HG03025 (cell line): Measurements from ENCODE around the gene CIPC.

ENCODE experiments used
- ATAC-seq: cut with Tn5 transposase; IDR thresholded peaks from one replicate; pipeline ENCODE4 v1.9.1; 2021; ENCODE audit warnings: mild to moderate bottlenecking, moderate library complexity; ENCODE audit not compliant: unreplicated experiment, low FRiP score

The CIPC gene

DNA sequence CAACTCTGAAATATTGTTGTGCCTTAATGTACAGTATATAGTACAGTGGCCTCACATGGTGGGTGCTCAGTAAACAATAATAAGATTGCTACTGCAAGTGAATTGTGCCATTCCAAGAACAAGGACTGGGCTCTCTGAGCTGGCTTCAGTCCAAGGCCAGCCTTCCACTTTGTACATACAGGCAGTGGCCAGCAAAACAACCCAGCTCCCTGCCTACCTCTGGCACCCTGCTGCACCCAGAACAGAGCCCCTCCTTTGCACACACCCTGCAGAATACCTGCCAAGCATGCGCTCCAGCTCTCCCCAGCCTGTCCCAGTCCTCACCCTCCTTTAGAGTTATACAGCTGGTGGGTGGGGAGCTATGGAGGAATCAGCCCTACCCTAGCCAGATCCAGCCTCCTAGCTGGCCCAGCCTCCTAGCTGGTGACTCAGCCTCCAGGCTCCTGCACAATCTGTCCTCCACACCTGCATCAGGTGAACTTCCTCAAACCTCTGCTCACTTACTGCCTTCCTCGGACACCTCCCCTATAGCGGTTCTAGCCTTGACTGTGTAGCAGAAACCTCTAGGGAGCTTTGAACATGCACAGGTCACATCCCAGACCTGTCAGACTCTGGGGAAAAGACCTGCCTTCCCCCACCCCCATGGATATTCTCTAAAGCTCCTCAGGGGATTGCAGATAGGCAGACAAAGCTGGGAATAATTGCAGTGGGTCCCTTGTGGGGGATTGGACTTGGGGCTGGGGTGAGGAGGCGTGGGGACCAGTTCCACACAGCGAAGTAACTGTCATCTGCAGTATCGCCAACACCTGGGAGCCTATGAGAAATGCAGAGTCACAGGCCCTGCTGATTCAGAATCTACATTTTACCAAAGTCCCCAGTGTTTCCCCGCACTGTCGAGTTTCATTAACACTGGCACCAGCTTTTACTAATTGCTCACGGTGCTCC, 25.6 kb downstream of the CIPC start:
- no peak for ATAC-seq

DNA sequence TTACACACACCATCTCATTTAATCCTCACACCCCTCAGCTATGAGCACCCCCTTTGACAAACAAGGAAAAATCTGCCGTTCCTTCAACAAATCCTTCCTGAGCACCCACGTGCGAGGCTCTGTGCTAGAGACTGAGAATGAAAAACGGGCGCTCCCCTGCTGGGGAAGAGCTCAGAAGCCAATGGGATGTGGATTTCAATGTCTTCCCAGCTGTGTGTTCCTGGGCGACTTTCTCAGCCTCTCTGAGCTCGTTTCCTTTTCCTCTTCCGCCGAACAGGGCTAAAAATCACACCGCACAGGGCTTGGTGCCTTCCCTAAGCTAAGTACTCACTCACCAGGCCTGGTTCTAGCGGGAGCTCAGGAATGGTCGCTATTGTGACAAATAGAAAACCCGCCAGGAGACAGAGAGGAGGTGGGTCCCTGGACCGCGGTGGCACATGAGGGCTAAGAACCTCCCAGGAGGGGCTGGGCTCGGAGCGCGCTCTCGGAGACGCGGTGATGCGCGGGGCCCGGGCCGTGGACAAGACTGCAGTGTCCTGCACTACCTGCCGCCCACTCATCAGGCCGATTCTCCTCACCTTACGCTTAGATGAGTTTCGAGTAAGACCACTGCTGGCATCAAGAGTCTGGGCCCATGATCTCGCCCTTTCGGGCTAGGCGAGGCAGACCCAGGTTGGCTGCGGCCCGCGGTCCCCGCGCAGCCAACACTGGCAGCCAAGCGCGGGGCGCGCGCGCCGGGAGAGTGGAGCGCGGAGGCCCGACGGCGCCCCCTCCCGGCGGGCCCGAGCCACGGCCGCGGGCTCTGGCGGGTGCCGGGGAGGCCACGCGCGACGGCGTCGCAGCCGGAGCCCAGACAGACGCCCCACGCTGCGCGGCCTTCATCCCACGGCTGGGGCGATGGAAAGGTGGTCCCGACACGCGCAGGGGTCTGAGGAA, 26.6 kb downstream of the CIPC start:
- no peak for ATAC-seq

GRCh38 chr14:77125281-77125801, 27.3 kb downstream of the CIPC start:
- no peak for ATAC-seq

- no peak for ATAC-seq
These were observed 27.8 kb downstream of the CIPC start for GRCh38 chr14:77125823-77126325.

DNA sequence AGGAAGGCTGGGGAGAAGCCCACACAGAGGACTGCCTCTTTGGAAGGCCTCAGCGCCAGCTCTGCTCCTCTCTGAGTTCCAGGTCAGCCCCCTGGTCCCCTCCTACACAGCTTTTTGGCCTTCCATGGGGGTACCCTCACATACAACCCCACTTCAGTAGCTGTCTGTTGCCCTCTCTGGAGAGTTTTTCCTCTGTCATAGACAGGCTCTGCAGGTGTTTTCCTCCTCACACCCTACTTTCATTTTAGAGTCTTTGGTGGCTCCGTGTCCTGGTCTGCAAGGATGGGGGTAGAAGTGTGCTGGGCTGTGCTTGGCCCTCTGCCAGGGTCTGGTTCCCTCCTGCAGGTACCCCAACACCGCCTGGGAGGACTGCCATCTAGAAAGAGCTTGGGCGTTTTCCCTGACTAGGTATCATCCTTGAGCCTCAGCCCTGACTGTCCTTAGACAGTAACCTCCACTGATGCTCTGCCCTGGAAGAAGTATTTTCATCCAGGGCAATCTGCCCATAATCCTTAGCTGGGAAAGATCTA, 28.5 kb downstream of the CIPC start:
- ATAC-seq: no peak

GRCh38 chr14:77128414-77128891, 30.4 kb downstream of the CIPC start:
- no peak for ATAC-seq

DNA sequence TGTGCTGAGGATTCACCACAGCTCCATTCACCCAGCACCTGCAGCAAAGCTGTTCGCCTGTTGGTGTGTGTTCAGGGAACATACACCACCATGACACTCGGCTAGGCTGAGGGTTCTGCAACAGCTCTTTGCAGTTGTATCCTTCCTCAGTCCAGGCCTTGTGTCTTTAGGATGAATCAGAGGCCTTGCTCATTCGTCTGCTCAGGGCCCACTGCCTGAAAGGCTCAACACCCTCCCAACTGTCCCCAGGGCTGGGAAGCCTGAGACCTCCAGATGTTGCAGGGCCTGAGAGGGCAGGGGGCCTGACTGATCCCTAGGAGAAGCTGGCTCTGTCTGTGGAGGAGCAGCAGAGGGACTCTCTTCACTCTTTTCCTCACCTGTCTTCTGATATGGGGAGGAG, 32.3 kb downstream of the CIPC start:
- no peak for ATAC-seq

DNA sequence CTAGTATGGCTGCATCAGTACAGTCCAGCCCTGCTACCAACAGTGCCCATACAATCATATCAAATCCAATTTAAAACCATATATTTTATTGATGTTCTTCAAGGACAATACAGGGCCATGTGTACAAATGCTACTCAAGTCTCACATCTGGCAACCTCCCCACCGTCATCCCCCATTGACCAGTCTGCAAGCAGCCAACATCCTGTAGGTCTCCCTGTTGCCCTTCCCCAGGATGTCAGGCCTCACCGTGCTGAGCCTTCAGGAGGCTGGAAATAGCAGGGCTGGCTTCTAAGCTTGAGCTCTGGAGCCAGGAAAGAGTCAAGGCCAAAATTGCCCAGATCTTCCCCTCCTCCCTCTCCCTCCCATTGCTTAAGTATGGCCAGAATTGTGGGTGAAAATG, 33.1 kb downstream of the CIPC start:
- ATAC-seq: no peak

DNA sequence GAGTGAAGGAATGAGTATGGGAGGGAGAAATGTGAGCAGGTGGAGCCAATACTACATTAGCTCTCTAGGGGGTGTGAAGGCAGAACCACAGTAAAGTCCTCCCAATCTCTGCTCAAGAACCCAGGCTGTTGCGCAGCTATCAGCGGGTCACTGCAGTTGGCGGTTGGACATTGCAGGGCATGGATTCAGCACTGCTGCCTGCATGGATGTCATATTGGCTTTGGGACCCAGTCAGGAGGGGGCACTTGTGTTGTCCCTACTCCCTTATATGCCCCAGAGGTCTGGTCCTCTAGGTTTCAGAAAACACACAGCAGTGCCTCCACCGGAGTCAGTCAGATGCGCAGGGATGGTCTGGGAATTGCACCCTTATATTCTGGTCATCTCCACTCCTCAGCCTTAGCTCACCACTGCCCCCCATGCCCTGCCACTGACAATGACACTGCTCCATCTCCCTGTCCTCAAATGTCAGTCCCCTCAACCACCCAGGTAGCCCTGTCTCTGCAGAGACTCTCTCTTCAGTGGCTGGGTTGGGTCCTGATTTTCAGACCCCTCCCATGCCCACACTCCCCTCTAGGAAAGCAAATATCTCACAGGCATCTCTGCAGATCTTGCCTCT, 33.9 kb downstream of the CIPC start:
- ATAC-seq: no peak

- ATAC-seq: no peak
These were observed 35.8 kb downstream of the CIPC start for GRCh38 chr14:77133720-77134338.

DNA sequence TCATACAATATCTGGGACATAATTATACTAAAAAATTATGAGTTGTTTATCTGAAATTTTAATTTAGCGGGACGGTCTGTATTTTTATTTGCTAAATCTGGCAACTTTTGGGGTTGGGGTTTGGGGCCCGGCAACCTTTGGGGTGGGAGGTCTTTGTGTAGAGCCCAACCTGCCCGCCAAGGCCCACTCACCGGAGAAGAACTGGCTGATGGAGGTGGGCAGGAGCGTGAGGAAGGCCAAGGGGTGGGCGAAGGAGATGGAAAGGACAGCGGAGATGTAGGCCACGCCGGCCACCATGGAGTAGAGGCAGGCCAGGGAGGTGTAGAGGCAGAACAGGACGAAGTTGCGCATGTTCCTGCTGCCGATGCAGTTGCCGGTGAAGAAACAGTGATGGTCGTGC, 41.0 kb downstream of the CIPC start:
- ATAC-seq: no peak

- ATAC-seq: no peak
These were observed 41.7 kb downstream of the CIPC start for GRCh38 chr14:77139540-77140358.

GRCh38 chr14:77140359-77141213, 42.5 kb downstream of the CIPC start:
- no peak for ATAC-seq

GRCh38 chr14:77141214-77142004, 43.4 kb downstream of the CIPC start, which contains the start of gene ZDHHC22:
TSS of gene ZDHHC22 (minus strand) at chr14:77141791. CDS start at chr14:77139738, 2,053 bp downstream.
- ATAC-seq: no peak

DNA sequence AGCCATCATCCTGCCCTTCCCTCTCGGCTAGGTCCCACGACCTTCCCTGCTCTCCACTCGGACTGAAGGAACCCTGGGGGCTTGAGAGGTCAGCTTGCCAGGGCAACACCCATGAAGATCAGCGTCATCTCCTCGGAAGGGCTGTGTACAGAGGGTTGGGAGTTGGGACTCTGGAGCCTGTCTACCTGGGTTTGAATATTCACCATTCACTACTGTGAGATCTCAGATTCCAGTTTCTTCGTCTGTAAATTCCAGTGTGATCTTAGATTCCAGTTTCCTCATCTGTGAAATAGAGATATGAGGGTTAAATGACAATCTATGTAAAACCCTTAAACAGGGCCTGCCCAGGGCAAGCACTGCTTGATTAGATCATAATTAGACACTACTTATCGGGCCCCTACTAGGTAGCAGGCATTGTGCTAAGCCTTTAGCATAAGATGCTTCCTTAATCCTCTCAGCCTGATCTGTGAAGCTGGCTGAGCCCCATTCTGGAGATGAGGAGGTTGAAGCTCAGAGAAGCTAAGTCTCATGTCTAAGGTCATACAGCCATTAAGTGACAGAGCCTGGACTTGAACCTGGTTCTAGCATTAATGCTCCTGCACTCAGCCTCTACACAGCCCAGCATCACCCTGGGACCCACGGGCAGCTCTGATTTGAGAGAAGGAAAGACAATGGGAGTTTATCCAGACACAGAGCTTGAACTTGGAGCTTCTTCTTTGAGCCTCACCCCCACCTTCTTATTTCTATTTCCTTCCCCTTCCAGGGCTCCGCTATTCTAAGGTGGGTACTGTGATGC, 44.1 kb downstream of the CIPC start:
- no peak for ATAC-seq

- no peak for ATAC-seq
These were observed 45.0 kb downstream of the CIPC start for GRCh38 chr14:77143071-77143470.
